Astrocyte (in vitro differentiated cells and primary cell): ENCODE data around the gene AGPAT1. TPM values are rescaled to one million over a fixed set of nuclear protein-coding genes. Genes with fewer than 3 reads are reported as not detected.

Experiments
- DNase-seq: peaks from one replicate; pipeline ENCODE4 v3.0.0-alpha.2; 2010; ENCODE audit warnings: low read depth
- FAIRE-seq: peaks from 2 replicates; lab custom pipeline; 2011; peaks lifted over from hg19 to GRCh38; lab: Jason Lieb, UNC
- H2AFZ ChIP-seq: 2 replicates; pipeline ENCODE4 v1.6.0; 2012; ENCODE audit warnings: low read depth, low read length, inconsistent platforms
- H3K27ac ChIP-seq: 2 replicates; pipeline ENCODE4 v1.5.1; 2011; ENCODE audit warnings: low read depth, low read length, inconsistent platforms
- H3K27me3 ChIP-seq: 2 replicates; pipeline ENCODE4 v1.6.0; 2011; ENCODE audit warnings: low read length, inconsistent platforms; ENCODE audit not compliant: insufficient read depth
- H3K36me3 ChIP-seq: 2 replicates; pipeline ENCODE4 v1.5.1; 2011; ENCODE audit warnings: low read length, inconsistent platforms; ENCODE audit not compliant: insufficient read depth
- H3K4me1 ChIP-seq: 2 replicates; pipeline ENCODE4 v1.5.1; 2011; ENCODE audit warnings: low read length, inconsistent platforms; ENCODE audit not compliant: insufficient read depth
- H3K4me2 ChIP-seq: 2 replicates; pipeline ENCODE4 v1.6.0; 2012; ENCODE audit warnings: low read length, inconsistent platforms
- H3K4me3 ChIP-seq: 2 replicates; pipeline ENCODE4 v1.5.1; 2011; ENCODE audit warnings: low read depth, mild to moderate bottlenecking, low read length, inconsistent platforms; ENCODE audit not compliant: insufficient read depth
- H3K79me2 ChIP-seq: 2 replicates; pipeline ENCODE4 v1.6.0; 2012; ENCODE audit warnings: mild to moderate bottlenecking, low read length, inconsistent platforms; ENCODE audit not compliant: insufficient read depth
- H3K9ac ChIP-seq: 2 replicates; pipeline ENCODE4 v1.6.0; 2012; ENCODE audit warnings: mild to moderate bottlenecking, low read length, inconsistent platforms
- H3K9me3 ChIP-seq: 2 replicates; pipeline ENCODE4 v1.5.1; 2012; ENCODE audit warnings: low read depth, mild to moderate bottlenecking, low read length, inconsistent platforms; ENCODE audit not compliant: insufficient read depth
- H4K20me1 ChIP-seq: 2 replicates; pipeline ENCODE4 v1.6.0; 2012; ENCODE audit warnings: low read length, inconsistent platforms; ENCODE audit not compliant: insufficient read depth
- H3K27ac Mint-ChIP-seq: one replicate; pipeline ENCODE4 v1.8.0; 2021; ENCODE audit warnings: mild to moderate bottlenecking, mixed read lengths; ENCODE audit not compliant: unreplicated experiment
- H3K27me3 Mint-ChIP-seq: one replicate; pipeline ENCODE4 v1.8.0; 2021; ENCODE audit warnings: low read depth, mixed read lengths; ENCODE audit not compliant: unreplicated experiment
- H3K36me3 Mint-ChIP-seq: one replicate; pipeline ENCODE4 v1.8.0; 2021; ENCODE audit warnings: low read depth, mixed read lengths; ENCODE audit not compliant: unreplicated experiment
- H3K4me1 Mint-ChIP-seq: one replicate; pipeline ENCODE4 v1.8.0; 2021; ENCODE audit warnings: low read depth, mixed read lengths; ENCODE audit not compliant: unreplicated experiment
- H3K4me3 Mint-ChIP-seq: one replicate; pipeline ENCODE4 v1.8.0; 2021; ENCODE audit warnings: mild to moderate bottlenecking, moderate library complexity, mixed read lengths; ENCODE audit not compliant: unreplicated experiment
- H3K9me3 Mint-ChIP-seq: one replicate; pipeline ENCODE4 v1.8.0; 2021; ENCODE audit warnings: mild to moderate bottlenecking, mixed read lengths; ENCODE audit not compliant: unreplicated experiment
- EZH2 ChIP-seq: IDR thresholded peaks from 2 replicates; pipeline ENCODE4 v1.6.1; 2012; ENCODE audit warnings: mild to moderate bottlenecking, low read length, inconsistent platforms; ENCODE audit not compliant: insufficient read depth
- total RNA-seq: library from RNA; stranded (reverse); gene quantifications from 2 replicates; pipeline ENCODE4 v1.2.1, GENCODE V29; 2021
- TF ChIP-seq, protein P1 (sequence below): IDR thresholded peaks from 2 replicates; pipeline ENCODE4 v1.5.1; 2011; ENCODE audit warnings: low read depth, mild to moderate bottlenecking, inconsistent platforms, low read length, moderate library complexity; ENCODE audit not compliant: insufficient read depth

Gene AGPAT1
- total RNA-seq, 1 donor from 2014 or later = 94.8 TPM

DNA sequence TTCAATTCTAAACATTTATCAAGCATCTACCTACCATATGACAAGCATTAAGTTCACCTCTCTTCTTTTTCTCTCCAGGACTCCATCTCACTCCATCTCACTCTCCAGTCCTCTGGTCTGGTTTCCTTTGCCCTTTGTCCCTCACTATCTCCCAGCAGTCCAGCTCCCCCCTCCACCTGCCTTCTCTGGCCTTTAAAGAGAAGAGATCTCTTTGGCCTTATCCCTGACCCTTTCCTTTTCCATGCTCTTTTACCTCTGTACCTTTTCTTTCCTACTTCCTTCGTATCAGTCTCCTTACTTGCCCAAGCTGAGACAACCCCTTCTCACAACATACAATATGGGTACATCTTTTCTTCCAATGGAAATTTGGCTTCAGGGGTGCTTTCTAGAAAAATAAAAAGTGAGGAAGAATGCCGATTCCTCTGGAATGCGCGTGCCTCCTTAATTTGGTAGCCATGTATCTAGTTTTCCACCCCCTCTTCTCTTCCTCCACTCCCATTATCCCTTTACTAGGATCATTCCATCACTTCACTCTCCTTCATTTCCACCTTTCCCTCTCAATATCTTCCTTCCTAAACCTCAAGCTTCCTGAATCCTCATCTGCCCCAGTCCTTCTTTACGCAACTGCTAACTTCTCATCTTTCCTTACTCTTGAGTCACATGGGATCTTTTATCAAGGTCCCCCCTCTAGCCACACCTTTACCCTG is 745 bp upstream of the AGPAT1 start:
- H3K4me1 Mint-ChIP-seq = peaks cover 35% of the 10 kb centered on the region
- peak overlapping the region; percentile 79 for H3K4me3 ChIP-seq
- H3K9me3 ChIP-seq = no peaks in the 10 kb centered on the region
- no peaks in the 10 kb centered on the region for H3K27me3 ChIP-seq
- no peaks in the 10 kb centered on the region for H3K27me3 Mint-ChIP-seq
- peak; percentile 56 for DNase-seq
- H3K79me2 ChIP-seq = peaks cover 47% of the 10 kb centered on the region
- H3K9ac ChIP-seq = peak overlapping the region; percentile 98
- H3K27ac Mint-ChIP-seq = peak overlapping the region; percentile 99
- H3K4me3 Mint-ChIP-seq = peak overlapping the region; percentile 97
- H2AFZ ChIP-seq = peak overlapping the region; percentile 77
- H3K4me1 ChIP-seq = peaks cover 33% of the 10 kb centered on the region
- no peak for FAIRE-seq
- H3K9me3 Mint-ChIP-seq = no peaks in the 10 kb centered on the region
- TF ChIP-seq, protein P1, sequence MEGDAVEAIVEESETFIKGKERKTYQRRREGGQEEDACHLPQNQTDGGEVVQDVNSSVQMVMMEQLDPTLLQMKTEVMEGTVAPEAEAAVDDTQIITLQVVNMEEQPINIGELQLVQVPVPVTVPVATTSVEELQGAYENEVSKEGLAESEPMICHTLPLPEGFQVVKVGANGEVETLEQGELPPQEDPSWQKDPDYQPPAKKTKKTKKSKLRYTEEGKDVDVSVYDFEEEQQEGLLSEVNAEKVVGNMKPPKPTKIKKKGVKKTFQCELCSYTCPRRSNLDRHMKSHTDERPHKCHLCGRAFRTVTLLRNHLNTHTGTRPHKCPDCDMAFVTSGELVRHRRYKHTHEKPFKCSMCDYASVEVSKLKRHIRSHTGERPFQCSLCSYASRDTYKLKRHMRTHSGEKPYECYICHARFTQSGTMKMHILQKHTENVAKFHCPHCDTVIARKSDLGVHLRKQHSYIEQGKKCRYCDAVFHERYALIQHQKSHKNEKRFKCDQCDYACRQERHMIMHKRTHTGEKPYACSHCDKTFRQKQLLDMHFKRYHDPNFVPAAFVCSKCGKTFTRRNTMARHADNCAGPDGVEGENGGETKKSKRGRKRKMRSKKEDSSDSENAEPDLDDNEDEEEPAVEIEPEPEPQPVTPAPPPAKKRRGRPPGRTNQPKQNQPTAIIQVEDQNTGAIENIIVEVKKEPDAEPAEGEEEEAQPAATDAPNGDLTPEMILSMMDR = no peak
- TF ChIP-seq EZH2 = no peak
- H3K36me3 ChIP-seq = no peaks in the 10 kb centered on the region
- H3K36me3 Mint-ChIP-seq = peaks cover 4% of the 10 kb centered on the region
- peaks cover 24% of the 10 kb centered on the region for H4K20me1 ChIP-seq
- H3K27ac ChIP-seq = peak overlapping the region; percentile 91
- H3K4me2 ChIP-seq = peak overlapping the region; percentile 95

DNA sequence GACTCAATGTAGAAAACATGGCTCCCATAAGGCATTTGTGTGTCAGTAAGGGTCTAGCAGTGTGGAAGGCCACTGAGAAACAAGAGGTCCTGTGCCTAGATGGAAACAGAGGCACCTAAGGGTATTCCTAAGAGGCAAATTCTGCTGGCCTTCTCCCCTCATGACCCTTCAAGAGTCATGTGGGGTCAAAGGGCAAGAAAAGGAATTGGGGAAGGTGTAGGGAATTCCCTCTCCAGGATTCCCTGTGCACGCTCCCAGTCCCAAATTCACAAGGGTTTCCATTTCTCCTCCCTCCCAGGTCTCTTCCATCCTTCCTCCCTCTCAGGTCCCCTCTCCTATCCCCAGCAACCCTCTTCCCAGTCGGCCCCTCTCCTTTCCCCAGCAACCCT is 568 bp downstream of the AGPAT1 start:
- H3K36me3 ChIP-seq = peaks cover 5% of the 10 kb centered on the region
- peaks cover 35% of the 10 kb centered on the region for H3K4me1 Mint-ChIP-seq
- peak overlapping the region; percentile 51 for H2AFZ ChIP-seq
- peak overlapping the region; percentile 97 for H3K4me3 Mint-ChIP-seq
- peak overlapping the region; percentile 86 for H3K4me3 ChIP-seq
- H3K9ac ChIP-seq = peak overlapping the region; percentile 98
- peaks cover 31% of the 10 kb centered on the region for H4K20me1 ChIP-seq
- H3K27ac Mint-ChIP-seq = peak overlapping the region; percentile 30
- H3K4me1 ChIP-seq = peaks cover 37% of the 10 kb centered on the region
- no peak for DNase-seq
- H3K27ac ChIP-seq = peak overlapping the region; percentile 68
- peaks cover 8% of the 10 kb centered on the region for H3K36me3 Mint-ChIP-seq
- no peaks in the 10 kb centered on the region for H3K9me3 Mint-ChIP-seq
- peak overlapping the region; percentile 95 for H3K4me2 ChIP-seq
- no peaks in the 10 kb centered on the region for H3K27me3 ChIP-seq
- FAIRE-seq = no peak
- H3K79me2 ChIP-seq = peaks cover 51% of the 10 kb centered on the region
- H3K9me3 ChIP-seq = no peaks in the 10 kb centered on the region
- no peak for TF ChIP-seq EZH2
- TF ChIP-seq, protein P1 = no peak
- H3K27me3 Mint-ChIP-seq = no peaks in the 10 kb centered on the region

DNA sequence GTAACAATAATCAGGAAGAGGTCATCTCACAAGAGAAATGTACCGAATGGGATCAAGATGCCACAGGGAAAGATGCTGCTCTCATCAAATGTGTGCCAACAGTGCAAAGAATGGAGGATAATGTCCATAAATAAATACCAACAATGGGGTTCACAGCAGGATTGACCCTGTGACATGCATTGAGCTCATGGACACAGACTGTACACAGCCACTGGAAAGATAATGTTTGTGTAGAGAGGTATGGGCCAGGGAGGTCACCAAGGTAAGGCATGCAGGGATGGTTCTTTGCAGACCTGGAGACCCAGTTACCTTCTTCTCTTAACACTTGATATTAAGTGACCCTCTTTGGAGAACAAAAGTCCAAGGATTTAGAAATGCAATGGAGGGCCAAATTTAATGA is 1.5 kb downstream of the AGPAT1 start:
- Histone ChIP-seq H3K36me3 (peaks cover 12% of the 10 kb centered on the region), H3K27ac (no peak overlapping the region), H3K9ac (no peak overlapping the region), H3K4me3 (peak overlapping the region; percentile 86), H3K4me2 (peak overlapping the region; percentile 95), H3K27me3 (no peaks in the 10 kb centered on the region), H2AFZ (no peak overlapping the region), H3K79me2 (peaks cover 49% of the 10 kb centered on the region), H4K20me1 (peaks cover 31% of the 10 kb centered on the region), H3K9me3 (no peaks in the 10 kb centered on the region), H3K4me1 (peaks cover 42% of the 10 kb centered on the region)
- no peaks in the 10 kb centered on the region for H3K9me3 Mint-ChIP-seq
- no peak for TF ChIP-seq EZH2
- TF ChIP-seq, protein P1 = no peak
- peaks cover 35% of the 10 kb centered on the region for H3K4me1 Mint-ChIP-seq
- H3K36me3 Mint-ChIP-seq = peaks cover 15% of the 10 kb centered on the region
- DNase-seq (no peak), FAIRE-seq (no peak)
- H3K27me3 Mint-ChIP-seq = no peaks in the 10 kb centered on the region
- H3K27ac Mint-ChIP-seq = no peak overlapping the region
- peak overlapping the region; percentile 97 for H3K4me3 Mint-ChIP-seq
